HepG2 (cell line): ENCODE results near the gene FBXO5. TPM values are rescaled to one million over a fixed set of nuclear protein-coding genes. Genes with fewer than 3 reads are reported as not detected.

Source experiments
- ATAC-seq: fragments of 200-7000 bp; cut with Tn5 transposase; 3 replicates; pipeline ENCODE4 v1.9.1; 2020; ENCODE audit warnings: mild to moderate bottlenecking, moderate library complexity
- BruUV-seq: library from RNA; stranded (reverse); fragments of 400-500 nt; replicated peaks from 2 replicates; lab custom pipeline; 2021; lab: Mats Ljungman, UMichigan
- CTCF ChIA-PET: fragments of 300-600 bp; formaldehyde crosslinking; extraction: SDS; loops from one replicate; lab custom pipeline; 2021; ENCODE audit warnings: low total read pairs, inconsistent platforms, low intra/inter-chr PET ratio; lab: Yijun Ruan, JAX
- POLR2A ChIA-PET: fragments of 350-600 bp; sonication (Branson Sonifier 250); formaldehyde crosslinking; loops from one replicate; lab custom pipeline; 2020; ENCODE audit warnings: antibody characterized with exemption, inconsistent platforms; lab: Yijun Ruan, JAX
- DNase-seq: peaks from one replicate; pipeline ENCODE4 v3.0.0-alpha.2; 2015; ENCODE audit warnings: low spot score
- FAIRE-seq: peaks from 3 replicates; lab custom pipeline; 2011; peaks lifted over from hg19 to GRCh38; lab: Jason Lieb, UNC
- H2AFZ ChIP-seq: one replicate; pipeline ENCODE4 v1.6.1; 2011; ENCODE audit warnings: low read length, inconsistent platforms
- H3K27ac ChIP-seq: fragments of 300-600 bp; 3 replicates; pipeline ENCODE4 v1.8.0; 2011; ENCODE audit warnings: mixed run types, mild to moderate bottlenecking, mixed read lengths, low read length, inconsistent platforms; ENCODE audit not compliant: insufficient read depth; ENCODE audit errors: extremely low read length
- H3K27me3 ChIP-seq, 2 experiments: fragments of 200-600 bp in 1 of 2; 2 replicates in 1 of 2; 3 replicates in 1 of 2; pipeline versions ENCODE4 v1.6.0 to v1.8.0; 2011; ENCODE audit warnings: low read length in 2 of 2, mild to moderate bottlenecking in 2 of 2, moderate library complexity in 2 of 2, inconsistent platforms in 1 of 2; ENCODE audit not compliant: insufficient read depth in 2 of 2, control insufficient read depth in 1 of 2
- H3K36me3 ChIP-seq, 2 experiments: fragments of 200-600 bp in 1 of 2; replicated peaks in 1 of 2; 2 replicates in 1 of 2; 3 replicates in 1 of 2; pipeline versions ENCODE4 v1.5.1 to v1.8.0; 2011; ENCODE audit warnings: low read length in 2 of 2, inconsistent platforms in 1 of 2; ENCODE audit not compliant: insufficient read depth in 2 of 2, control insufficient read depth in 1 of 2
- H3K4me1 ChIP-seq: 2 replicates; pipeline ENCODE4 v1.5.1; 2012; ENCODE audit warnings: low read length, inconsistent platforms; ENCODE audit not compliant: insufficient read depth
- H3K4me2 ChIP-seq: 2 replicates; pipeline ENCODE4 v1.6.0; 2011; ENCODE audit warnings: low read depth, low read length, inconsistent platforms
- H3K4me3 ChIP-seq, 3 experiments: fragments of 200-600 bp in 1 of 3; sonication (generic), shearing (Covaris generic) in 1 of 3; replicated peaks in 1 of 3; 2 replicates each; pipeline ENCODE4 v1.5.1; 2011 to 2016; ENCODE audit warnings: low read length in 3 of 3, inconsistent platforms in 2 of 3, low read depth in 2 of 3, mild to moderate bottlenecking in 2 of 3, control low read depth in 1 of 3, mixed read lengths in 1 of 3; ENCODE audit not compliant: insufficient read depth in 1 of 3
- H3K79me2 ChIP-seq: one replicate; pipeline ENCODE4 v1.6.1; 2011; ENCODE audit warnings: low read length, inconsistent platforms; ENCODE audit not compliant: insufficient read depth
- H3K9ac ChIP-seq: 2 replicates; pipeline ENCODE4 v1.6.0; 2011; ENCODE audit warnings: mild to moderate bottlenecking, low read depth, low read length, inconsistent platforms; ENCODE audit not compliant: insufficient read depth
- H3K9me3 ChIP-seq: 2 replicates; pipeline ENCODE4 v1.5.1; 2012; ENCODE audit warnings: mild to moderate bottlenecking, low read length
- H4K20me1 ChIP-seq: 2 replicates; pipeline ENCODE4 v1.6.0; 2011; ENCODE audit warnings: inconsistent platforms, mild to moderate bottlenecking, low read length, moderate library complexity; ENCODE audit not compliant: insufficient read depth
- AGO2 ChIP-seq: fragments of 200-400 bp; formaldehyde crosslinking; optimal IDR thresholded peaks from 2 replicates; pipeline ENCODE3; 2017; ENCODE audit warnings: mild to moderate bottlenecking, low read depth, low read length, moderate library complexity
- KLF6 ChIP-seq: IDR thresholded peaks from 2 replicates; pipeline ENCODE4 v1.8.0; 2016; ENCODE audit warnings: missing biosample characterization, missing genetic modification reagents
- MBD4 ChIP-seq: IDR thresholded peaks from 2 replicates; pipeline ENCODE4 v1.6.1; 2012; ENCODE audit warnings: low read length, inconsistent platforms, borderline replicate concordance
- PCBP2 ChIP-seq: fragments of 200-400 bp; formaldehyde crosslinking; optimal IDR thresholded peaks from 2 replicates; pipeline ENCODE3; 2018; ENCODE audit warnings: low read length, low read depth; ENCODE audit not compliant: poor library complexity, severe bottlenecking
- POLR2G ChIP-seq: fragments of 200-400 bp; formaldehyde crosslinking; IDR thresholded peaks from 2 replicates; pipeline ENCODE4 v1.6.1; 2018; ENCODE audit warnings: mild to moderate bottlenecking, low read depth, low read length, moderate library complexity
- PRDM15 ChIP-seq: sonication (generic); formaldehyde crosslinking; IDR thresholded peaks from 2 replicates; pipeline ENCODE4 v1.4.0; 2020; ENCODE audit warnings: missing genetic modification reagents
- RBFOX2 ChIP-seq: fragments of 200-400 bp; formaldehyde crosslinking; IDR thresholded peaks from 2 replicates; pipeline ENCODE4 v1.6.1; 2017; ENCODE audit warnings: low read depth, mild to moderate bottlenecking, low read length
- RBM22 ChIP-seq: fragments of 200-400 bp; formaldehyde crosslinking; optimal IDR thresholded peaks from 2 replicates; pipeline ENCODE3; 2017; ENCODE audit warnings: mild to moderate bottlenecking, low read length, moderate library complexity
- ZNF101 ChIP-seq: sonication (generic); formaldehyde crosslinking; IDR thresholded peaks from 2 replicates; pipeline ENCODE4 v1.4.0; 2020; ENCODE audit warnings: mild to moderate bottlenecking, low read depth, missing genetic modification reagents, borderline replicate concordance
- WGBS: methylation state at CpG from one replicate; pipeline ENCODE4 v1.1.6; 2017; ENCODE audit warnings: low lambda C conversion rate; 5-methylcytosine and 5-hydroxymethylcytosine counted together
- in situ Hi-C: cut with HindIII; loops from 2 replicates; pipeline ENCODE4 v1.10.0; 2017; ENCODE audit warnings: low pct_unique_long_range_greater_than_20kb; ENCODE audit not compliant: extremely low pct_ligation_motif_present
- intact Hi-C: fragments of 100-400 bp; cut with micrococcal nuclease; formaldehyde crosslinking; loops from one replicate; pipeline ENCODE4 v1.10.0; 2022; ENCODE audit not compliant: unreplicated experiment
- polyA plus RNA-seq, 8 experiments: library from polyadenylated mRNA; depleted of rRNA in 3 of 8; stranded (reverse) in 7 of 8; unstranded in 1 of 8; fragments of >200 nt; fragmentation: Illumina TruSeq in 4 of 8; extraction: Trizol in 4 of 8; gene quantifications; 2 replicates each; pipeline versions ENCODE4 v1.2.1 to v1.2.3, GENCODE V29; 2011 to 2016; ENCODE audit warnings: low read depth in 4 of 8, missing spikeins in 1 of 8, mixed read lengths in 1 of 8; ENCODE audit not compliant: insufficient read depth in 1 of 8
- total RNA-seq, 5 experiments: library from RNA; depleted of rRNA; stranded (reverse); fragments of >200 nt; fragmentation: Illumina TruSeq; extraction: Trizol; gene quantifications; 2 replicates each; pipeline ENCODE4 v1.2.3, GENCODE V29; 2016; ENCODE audit warnings: low read depth in 1 of 5

Gene FBXO5
- total and polyA plus RNA-seq, 2 of the 13 experiments (the other 11 are each of a cell fraction or from before 2014, with no cell fraction given): 15.8 to 41.5 TPM

GRCh38 chr6:152973916-152974315, 8.9 kb downstream of the FBXO5 start:
- FAIRE-seq (no peak), ATAC-seq (no peak), DNase-seq (no peak)
- WGBS: 97% methylated on average over 1 of the region's 1 CpG
- no peak overlapping the region for H3K27ac ChIP-seq
- in situ Hi-C loops: no loop called here
- no peak overlapping the region for H3K4me3 ChIP-seq
- no peaks in the 10 kb centered on the region for H3K27me3 ChIP-seq
- intact Hi-C loops: no loop called here
- BruUV-seq: no TSS peak
- POLR2A ChIA-PET: interaction anchor here (1.1 kb wide), 1 partner anchor 9 kb away, joined by 4 read pairs; the partner anchor contains the start of gene FBXO5
- H3K9me3 ChIP-seq: no peaks in the 10 kb centered on the region
- CTCF ChIA-PET: no interaction called here
- peaks cover 53% of the 10 kb centered on the region for H3K4me1 ChIP-seq
- H4K20me1 ChIP-seq: peaks cover 9% of the 10 kb centered on the region
- peaks cover 16 to 70% of the 10 kb centered on the region in 2 experiments for H3K36me3 ChIP-seq
- no peak for TF ChIP-seq PRDM15 (CRISPR knock-in tag)
- no peak overlapping the region for H3K4me2 ChIP-seq
- H3K79me2 ChIP-seq: peaks cover 51% of the 10 kb centered on the region
- no peak overlapping the region for H2AFZ ChIP-seq
- no peak overlapping the region for H3K9ac ChIP-seq

- H3K79me2 ChIP-seq: peaks cover 11% of the 10 kb centered on the region
- no peak for FAIRE-seq
- BruUV-seq: no TSS peak
- no peak for DNase-seq
- in situ Hi-C loops (no loop called here), intact Hi-C loops (no loop called here)
- no peaks in the 10 kb centered on the region for H3K27me3 ChIP-seq
- H2AFZ ChIP-seq: no peak overlapping the region
- no peak overlapping the region for H3K9ac ChIP-seq
- H4K20me1 ChIP-seq: peaks cover 6% of the 10 kb centered on the region; the same call in 1 of the 2 replicates
- 95% methylated on average over 6 of the region's 6 CpGs for WGBS
- no peak overlapping the region for H3K4me2 ChIP-seq
- H3K27ac ChIP-seq: no peak overlapping the region
- H3K4me3 ChIP-seq: no peak overlapping the region
- peak; percentile 67 for ATAC-seq
- H3K36me3 ChIP-seq: peaks cover 8 to 39% of the 10 kb centered on the region in 2 experiments
- ChIA-PET POLR2A (interaction anchor here (1.0 kb wide), 1 partner anchor 13 kb away, joined by 4 read pairs; the partner anchor contains the start of gene FBXO5), CTCF (no interaction called here)
- peaks cover 17% of the 10 kb centered on the region for H3K4me1 ChIP-seq
- peak; percentile 99 for TF ChIP-seq RBM22
- TF ChIP-seq MBD4: peak; percentile 79; the same call in 1 of the 2 replicates
- TF ChIP-seq RBFOX2: peak; percentile 51; the same call in 1 of the 2 replicates
- no peak for TF ChIP-seq ZNF101
- peak; percentile 61 for TF ChIP-seq AGO2
- no peak for TF ChIP-seq PCBP2
- no peak for TF ChIP-seq KLF6 (CRISPR knock-in tag)
- TF ChIP-seq POLR2G: peak; percentile 74
- H3K9me3 ChIP-seq: no peaks in the 10 kb centered on the region
Measured at GRCh38 chr6:152969688-152970418, 13.0 kb downstream of the FBXO5 start.
